Heart left ventricle (tissue), 13 donors: ENCODE measurements around the gene ARHGAP5.

ENCODE experiments used
- CTCF ChIP-seq, 12 donors: fragments of 200-600 bp; sonication (generic) in 4 of 12; IDR thresholded peaks; one replicate each; pipeline versions ENCODE4 v1.5.0 to v1.8.0; 2018 to 2022; ENCODE audit warnings: antibody characterized with exemption in 12 of 12, mild to moderate bottlenecking in 5 of 12
- POLR2A ChIP-seq, 2 donors: fragments of 450-650 bp; IDR thresholded peaks; one replicate each; pipeline ENCODE4 v1.6.1; 2017; ENCODE audit warnings: antibody characterized with exemption in 2 of 2, mild to moderate bottlenecking in 2 of 2, moderate library complexity in 2 of 2
- donor health status: ischemic (EF 13 %, LVEDD 7.1; RV severe dilation, severe dysfunction).
- donor health status: DM: no; HTN: yes; CAD: no.
- donor health status: DM: no; HTN: no; CAD: no.
- donor health status: ischemic (EF 25% LVEDD 6.9; RV normal size, moderate dysfunction).
- donor health status: ischemic (EF 25% LVEDD 5.7; RV mildly dilated, moderate dysfunction).
- donor health status: ischemic (EF 35%, LVEDD 5.7; RV mildly dilated, moderate dysfunction).
- donor health status: nonischemic (EF 11% LVEDD 7.7; RV severe dilation, severe dysfunction).
- donor health status: DM: yes; HTN: yes; CAD: no.
- donor health status: PGD.
- donor health status: ischemic (EF 29% LVEDD 5.4; RV normal size, mild dysfunction).
- donor health status: nonischemic (EF 23%, LVEDD 6.1; RV moderate dilation, normal function).

DNA sequence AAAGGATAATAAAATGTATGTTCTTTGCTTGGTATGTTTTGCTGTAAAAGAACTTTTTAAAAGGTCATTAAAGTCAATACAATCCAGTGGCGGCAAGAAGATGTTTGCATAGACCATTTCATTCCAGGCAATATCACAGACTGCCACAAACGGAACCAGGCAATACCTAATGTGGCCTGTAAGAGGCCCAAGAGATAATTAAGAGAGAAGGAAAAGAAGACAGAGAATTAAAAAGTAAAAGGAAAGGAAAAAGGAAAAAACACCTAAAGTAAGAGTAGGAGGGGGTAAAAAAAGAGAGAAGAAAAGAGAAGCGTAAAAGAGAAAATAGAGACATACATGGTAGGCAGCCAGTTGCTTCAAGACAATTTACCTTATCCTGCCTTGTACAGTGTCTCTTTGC lies 6.8 kb upstream of the ARHGAP5 start:
- TF ChIP-seq CTCF (IDR thresholded peaks at IDR 0.05) (no peak), POLR2A (IDR thresholded peaks at IDR 0.05) (no peak)
